Measurements from ENCODE around the gene GSTO2. TPM values are rescaled to one million over a fixed set of nuclear protein-coding genes. Genes with fewer than 3 reads are reported as not detected.
A peak's percentile ranks its signal among the peaks of the same experiment; 100 is the strongest.

Gene GSTO2
- total and polyA plus RNA-seq, 2 of the 4 experiments (the other 2 are of a cell fraction), result 1.4 to 2.3 TPM

GRCh38 chr10:104254493-104255310, 14.3 kb upstream of the GSTO2 start, which contains the start of gene GSTO1:
TSS of gene GSTO1 (plus strand) at chr10:104254892. CDS start at chr10:104254929, 37 bp downstream.
- peaks cover 15% of the 10 kb centered on the region; the same call in 1 of the 2 replicates for H4K20me1 ChIP-seq (ENCODE audit: insufficient read depth, low read length)
- H3K36me3 ChIP-seq (ENCODE audit: control insufficient read depth, insufficient read depth, low read length), result peaks cover 13% of the 10 kb centered on the region
- H3K27ac ChIP-seq (ENCODE audit: insufficient read depth, low read length), result peak within 1 kb of the TSS; percentile 96
- peak within 1 kb of the TSS; percentile 96 for H3K9ac ChIP-seq (ENCODE audit: low read depth, low read length)
- H2AK5ac ChIP-seq (ENCODE audit: low read depth, low read length), result peak within 1 kb of the TSS; percentile 85
- H3K4me3 ChIP-seq (ENCODE audit: insufficient read depth, low read depth, low read length), result peak within 1 kb of the TSS; percentile 96
- no peaks in the 10 kb centered on the region for H3K9me3 ChIP-seq (ENCODE audit: control insufficient read depth, insufficient read depth, low read length)
- DNase-seq, result peak; percentile 76
- peak within 1 kb of the TSS; percentile 90 for H2BK5ac ChIP-seq (ENCODE audit: low read depth, low read length, poor library complexity, severe bottlenecking)
- peak within 1 kb of the TSS; percentile 92 for H3K18ac ChIP-seq (ENCODE audit: low read depth, low read length)
- TF ChIP-seq BHLHE40 (IDR thresholded peaks at IDR 0.05; ENCODE audit: low read depth, low read length) (no peak), NFE2L2 (IDR thresholded peaks at IDR 0.05; ENCODE audit: low read depth, low read length) (0 out of 2 replicates have a peak, but pooled peaks have one; percentile 41), RFX5 (IDR thresholded peaks at IDR 0.05; ENCODE audit: low read depth, low read length) (no peak), MXI1 (IDR thresholded peaks at IDR 0.05; ENCODE audit: borderline replicate concordance, low read depth, low read length) (no peak), CEBPB (IDR thresholded peaks at IDR 0.05; ENCODE audit: low read depth, low read length) (no peak), CTCF (conservative IDR thresholded peaks at IDR 0.05; ENCODE audit: low read depth, low read length) (no peak), FOS (IDR thresholded peaks at IDR 0.05; ENCODE audit: low read depth, low read length) (no peak), SMC3 (IDR thresholded peaks at IDR 0.05; ENCODE audit: low read depth, low read length) (0 out of 2 replicates have a peak, but pooled peaks have one; percentile 1), ELK1 (IDR thresholded peaks at IDR 0.05; ENCODE audit: borderline replicate concordance, low read depth, low read length) (no peak), MAZ (IDR thresholded peaks at IDR 0.05; ENCODE audit: borderline replicate concordance, low read depth, low read length) (peak; percentile 52; the same call in 1 of the 2 replicates), POLR2A (IDR thresholded peaks at IDR 0.05; ENCODE audit: low read depth, low read length) (peak; percentile 76), RAD21 (IDR thresholded peaks at IDR 0.05; ENCODE audit: low read length) (no peak), CHD1 (IDR thresholded peaks at IDR 0.05; ENCODE audit: low read depth, low read length) (no peak; the same call in 1 of the 2 replicates)
- H2BK120ac ChIP-seq (ENCODE audit: low read depth, low read length), result peak within 1 kb of the TSS; percentile 90
- peak within 1 kb of the TSS; percentile 95 for H3K14ac ChIP-seq (replicated peaks; ENCODE audit: low read depth, low read length)
- peaks cover 5 to 27% of the 10 kb centered on the region in 2 experiments; a peak in 2 of 4 replicates for H3K79me1 ChIP-seq (ENCODE audit: low read depth in 1 of 2, low read length in 2 of 2)
- POLR2A ChIA-PET (ENCODE audit: unreplicated experiment), result no interaction called here
- H3K4me1 ChIP-seq (ENCODE audit: control insufficient read depth, insufficient read depth, low read length), result peaks cover 8% of the 10 kb centered on the region
- H2AK9ac ChIP-seq (replicated peaks; ENCODE audit: low read depth, low read length, poor library complexity), result peak within 1 kb of the TSS; percentile 95
- peaks cover 10% of the 10 kb centered on the region; the same call in 1 of the 2 replicates for H3K9me1 ChIP-seq (ENCODE audit: insufficient read depth, low read length)
- H4K91ac ChIP-seq (ENCODE audit: insufficient read depth, low read depth, low read length), result peak within 1 kb of the TSS; percentile 98
- peak within 1 kb of the TSS; percentile 91 for H3K56ac ChIP-seq (ENCODE audit: extremely low read depth, insufficient read depth, low read length)
- peak within 1 kb of the TSS; percentile 92 for H2AFZ ChIP-seq (replicated peaks; ENCODE audit: low read length, poor library complexity)
- WGBS, 2 experiments (ENCODE audit: extremely low coverage in 2 of 2, insufficient read length in 1 of 2), result no CpG with 5 or more reads among the region's 69 CpGs
- peak within 1 kb of the TSS; percentile 73 for H2BK20ac ChIP-seq (ENCODE audit: low read depth, low read length)
- no TSS peak for BruUV-seq (replicated peaks)
- H3K4ac ChIP-seq (ENCODE audit: low read depth, low read length), result peak within 1 kb of the TSS; percentile 92
- peak within 1 kb of the TSS; percentile 97 for H3K4me2 ChIP-seq (ENCODE audit: low read depth, low read length)
- H3K27me3 ChIP-seq (ENCODE audit: control insufficient read depth, insufficient read depth, low read length), result no peaks in the 10 kb centered on the region
- CTCF ChIA-PET, result interaction anchor here (2.3 kb wide), 1 partner anchor 19 kb away, joined by 11 read pairs; no protein-coding TSS in a partner anchor
- peak; percentile 89 for ATAC-seq (ENCODE audit: low read depth)
- H3K23ac ChIP-seq (ENCODE audit: low read depth, low read length), result peak within 1 kb of the TSS; percentile 92
- dilution Hi-C loops (cut with HindIII; ENCODE audit: low sequenced_read_pairs, unreplicated experiment) (no loop called here), in situ Hi-C loops (cut with MboI; ENCODE audit: low sequenced_read_pairs) (no loop called here), intact Hi-C loops (cut with micrococcal nuclease) (loop anchor here (1.0 to 5.0 kb wide), 3 partner anchors 133 to 367 kb away; no protein-coding TSS in a partner anchor)
- peak within 1 kb of the TSS; percentile 92 for H4K5ac ChIP-seq (ENCODE audit: low read depth, low read length)
- H4K8ac ChIP-seq (ENCODE audit: low read depth in 2 of 2, low read length in 2 of 2), result peak within 1 kb of the TSS; percentile 94 to 96
- H2BK15ac ChIP-seq (ENCODE audit: low read depth, low read length), result peak within 1 kb of the TSS; percentile 95; the same call in 2 of the 3 replicates

All from IMR-90 (cell line).